ENCODE results near the gene PDE2A.

DNA sequence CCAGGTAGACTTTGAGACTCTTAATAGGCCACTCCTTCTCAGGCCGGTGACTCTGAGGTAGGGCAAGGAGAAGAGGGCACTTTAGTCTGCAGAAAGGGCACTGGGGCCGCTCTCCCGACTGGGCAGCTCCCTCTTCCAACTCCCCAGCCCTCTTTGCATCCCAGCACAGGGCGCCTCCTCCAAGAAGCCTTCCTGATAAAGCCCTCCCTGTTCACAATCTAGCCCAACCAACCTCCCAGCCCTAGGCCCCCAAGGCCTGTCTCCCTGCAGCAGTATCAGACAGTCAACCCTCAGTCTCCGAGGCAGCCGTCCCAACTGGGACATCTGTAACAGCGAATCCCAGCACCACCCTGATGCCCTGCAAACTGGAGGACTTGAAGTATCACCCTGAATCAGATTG, 14.3 kb upstream of the PDE2A start:
- TF ChIP-seq CTCF (IDR thresholded peaks at IDR 0.05) (no peak), POLR2A (IDR thresholded peaks at IDR 0.05) (no peak)

Data from breast epithelium (tissue), 3 donors.